Measurements from ENCODE around the gene C17orf100.
A peak's percentile ranks its signal among the peaks of the same experiment; 100 is the strongest.
"Not testable (repeated sequence)": the region's sequence is repeated elsewhere in the genome, so short reads cannot be mapped to it uniquely, and the experiment has no call there.

The C17orf100 gene

DNA sequence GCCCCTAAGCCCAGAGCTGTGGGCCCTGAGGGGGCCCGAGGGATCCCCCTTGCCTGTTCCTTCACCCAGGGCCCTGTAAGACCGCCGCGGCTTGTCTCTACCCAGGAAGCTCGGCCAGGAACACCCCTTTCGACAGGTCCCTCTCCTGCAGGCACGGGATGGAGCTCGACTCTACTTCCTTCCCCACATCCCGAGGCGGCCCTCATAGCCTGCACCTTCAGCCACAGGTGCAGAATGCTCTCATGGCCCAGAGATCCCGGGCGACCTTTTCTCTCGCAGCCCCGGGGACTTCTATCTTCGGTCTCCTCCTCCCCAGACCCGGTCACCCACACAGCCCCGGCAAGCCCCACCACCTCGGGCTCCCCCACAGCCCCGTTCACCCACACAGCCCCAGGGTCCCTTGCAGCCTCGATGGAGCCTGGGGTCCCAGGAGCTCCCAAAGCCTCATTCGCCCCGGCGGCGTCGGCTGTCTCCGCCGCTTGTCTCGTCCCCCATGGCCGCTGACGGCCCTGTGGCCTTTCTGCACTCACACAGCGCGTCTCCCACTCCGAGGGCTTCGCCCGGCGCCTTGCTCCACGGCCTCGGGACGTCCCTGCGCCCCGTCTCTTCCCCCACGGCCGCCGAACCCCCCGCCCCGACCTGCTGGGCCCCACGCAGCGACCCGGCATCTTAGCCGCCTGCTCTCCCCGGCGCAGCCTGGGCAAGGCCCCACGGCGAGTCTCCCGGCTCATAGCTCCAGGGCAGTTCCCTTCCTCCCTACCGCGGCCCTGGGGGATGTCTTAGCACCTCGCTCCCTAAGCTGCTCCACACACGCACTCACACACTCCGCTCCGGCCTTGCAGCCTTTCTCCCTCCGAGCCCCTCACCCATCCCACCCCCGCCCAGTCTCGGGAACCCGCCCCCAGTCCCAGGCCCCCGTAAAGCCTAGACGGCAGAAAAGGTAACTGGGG lies 11.7 kb upstream of the C17orf100 start:
- H3K4me3 ChIP-seq (ENCODE audit: low read depth, low read length): peak overlapping the region; percentile 96
- no peak for DNase-seq (ENCODE audit: low read depth)

DNA sequence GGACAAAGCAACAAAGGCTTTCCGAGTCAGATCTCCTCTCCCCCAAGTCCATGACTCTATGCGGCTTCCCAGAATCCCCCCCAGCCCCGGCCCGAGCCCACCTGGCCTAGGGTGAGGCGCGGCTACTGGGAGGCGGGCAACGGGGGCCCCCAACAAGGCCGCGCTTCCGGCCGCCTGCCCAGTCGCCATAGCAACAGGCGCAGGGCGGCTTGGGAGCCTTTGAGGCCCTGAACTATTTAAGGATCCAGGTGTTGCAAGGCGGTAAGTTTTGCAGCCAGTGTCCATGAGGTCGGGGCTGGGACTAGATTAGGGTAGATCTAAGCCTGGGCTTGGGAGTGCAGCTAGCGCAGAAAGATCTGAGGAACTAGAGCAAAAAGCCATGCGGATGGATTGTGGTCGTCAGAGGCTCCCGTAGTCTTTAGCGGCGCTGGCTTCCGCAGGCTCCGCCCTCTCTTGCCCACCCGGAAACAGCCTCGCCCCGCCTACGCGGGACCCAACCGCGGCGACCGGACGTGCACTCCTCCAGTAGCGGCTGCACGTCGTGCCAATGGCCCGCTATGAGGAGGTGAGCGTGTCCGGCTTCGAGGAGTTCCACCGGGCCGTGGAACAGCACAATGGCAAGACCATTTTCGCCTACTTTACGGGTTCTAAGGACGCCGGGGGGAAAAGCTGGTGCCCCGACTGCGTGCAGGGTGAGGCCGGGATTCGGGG lies 10.9 kb upstream of the C17orf100 start, which contains the start of the genes KIAA0753 and TXNDC17:
Gene KIAA0753, minus strand, starts transcription at position 176 of the 711 bp plus-strand sequence. CDS start 5,608 bp downstream, outside the sequence.
Gene TXNDC17, plus strand, starts transcription at position 525 of the 711 bp plus-strand sequence. Its CDS starts 23 bp downstream, at position 548.
- peak; percentile 65 for DNase-seq (ENCODE audit: low read depth)
- H3K4me3 ChIP-seq (ENCODE audit: low read depth, low read length): peak within 1 kb of the TSS; percentile 96

DNA sequence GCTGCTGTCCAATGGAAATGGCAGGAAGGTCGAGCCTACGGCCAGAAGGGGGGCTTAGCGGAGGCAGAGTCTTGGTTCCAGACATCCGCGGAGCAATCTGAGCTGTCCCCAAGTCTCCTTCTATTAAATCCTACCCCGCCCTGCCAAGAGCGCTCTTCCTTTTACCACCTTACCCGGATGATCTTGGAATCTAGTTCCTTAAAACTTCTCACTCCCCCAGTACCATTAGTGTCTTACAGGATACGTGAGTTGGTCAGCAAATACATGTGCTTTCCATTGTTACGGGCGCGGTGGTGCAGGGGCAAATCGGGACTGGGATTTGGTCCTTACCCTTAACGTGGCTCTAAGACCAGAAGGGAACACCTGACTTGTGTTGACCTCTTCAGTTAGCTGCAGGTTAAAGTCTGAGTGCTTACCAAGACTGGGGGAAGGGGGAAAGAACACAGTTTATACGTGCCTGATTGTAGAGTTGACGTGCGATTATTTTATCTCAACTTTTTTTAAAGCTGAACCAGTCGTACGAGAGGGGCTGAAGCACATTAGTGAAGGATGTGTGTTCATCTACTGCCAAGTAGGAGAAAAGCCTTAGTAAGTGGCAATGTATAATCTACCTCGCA lies 10.2 kb upstream of the C17orf100 start:
- no peak for DNase-seq (ENCODE audit: low read depth)
- H3K4me3 ChIP-seq (ENCODE audit: low read depth, low read length): peak overlapping the region; percentile 96

GRCh38 chr17:6642592-6642991 lies 9.0 kb upstream of the C17orf100 start:
- H3K4me3 ChIP-seq (ENCODE audit: low read depth, low read length): no peak overlapping the region
- no peak for DNase-seq (ENCODE audit: low read depth)

DNA sequence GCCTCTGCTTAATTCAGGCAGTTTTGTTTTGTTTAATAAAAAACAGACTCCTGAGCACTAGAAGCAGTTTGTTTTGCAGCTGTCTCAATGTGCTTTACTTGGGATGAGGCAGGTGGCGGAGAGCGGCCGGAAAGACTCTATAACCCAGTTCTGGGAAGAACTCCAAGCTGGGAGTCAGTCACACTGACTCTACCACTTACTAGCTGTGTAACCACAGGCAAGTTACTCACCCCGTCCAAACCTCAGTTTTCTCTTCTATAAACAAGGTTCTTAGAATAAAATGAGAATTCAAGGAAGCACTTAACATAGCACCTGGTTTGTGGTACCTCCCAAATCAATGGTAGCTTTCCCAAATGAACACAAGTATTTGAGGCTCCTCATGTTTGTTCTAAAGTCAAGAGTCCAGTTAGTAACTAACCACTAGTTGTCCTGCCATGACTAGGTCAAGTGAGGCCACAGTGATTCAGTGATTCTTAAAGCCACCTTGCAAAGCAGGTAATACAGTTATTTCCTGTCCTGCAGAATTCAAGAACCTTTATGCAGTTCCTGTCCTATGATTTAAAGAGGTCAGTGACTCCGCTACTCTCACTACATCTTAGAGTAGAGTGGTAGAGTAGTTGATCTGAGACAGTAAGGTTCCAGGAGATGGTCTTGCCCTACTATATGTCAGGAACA lies 8.0 kb upstream of the C17orf100 start:
- H3K4me3 ChIP-seq (ENCODE audit: low read depth, low read length): no peak overlapping the region
- no peak for DNase-seq (ENCODE audit: low read depth)

GRCh38 chr17:6648181-6648580 lies 3.4 kb upstream of the C17orf100 start:
- no peak overlapping the region for H3K4me3 ChIP-seq (ENCODE audit: low read depth, low read length)
- no peak for DNase-seq (ENCODE audit: low read depth)

GRCh38 chr17:6651919-6652452 lies 424 bp downstream of the C17orf100 start:
- peak overlapping the region; percentile 99 for H3K4me3 ChIP-seq (ENCODE audit: low read depth, low read length)
- no peak for DNase-seq (ENCODE audit: low read depth)

GRCh38 chr17:6654841-6655731 lies 3.5 kb downstream of the C17orf100 start:
- no peak for DNase-seq (ENCODE audit: low read depth)
- peak overlapping the region; percentile 5 for H3K4me3 ChIP-seq (ENCODE audit: low read depth, low read length)

DNA sequence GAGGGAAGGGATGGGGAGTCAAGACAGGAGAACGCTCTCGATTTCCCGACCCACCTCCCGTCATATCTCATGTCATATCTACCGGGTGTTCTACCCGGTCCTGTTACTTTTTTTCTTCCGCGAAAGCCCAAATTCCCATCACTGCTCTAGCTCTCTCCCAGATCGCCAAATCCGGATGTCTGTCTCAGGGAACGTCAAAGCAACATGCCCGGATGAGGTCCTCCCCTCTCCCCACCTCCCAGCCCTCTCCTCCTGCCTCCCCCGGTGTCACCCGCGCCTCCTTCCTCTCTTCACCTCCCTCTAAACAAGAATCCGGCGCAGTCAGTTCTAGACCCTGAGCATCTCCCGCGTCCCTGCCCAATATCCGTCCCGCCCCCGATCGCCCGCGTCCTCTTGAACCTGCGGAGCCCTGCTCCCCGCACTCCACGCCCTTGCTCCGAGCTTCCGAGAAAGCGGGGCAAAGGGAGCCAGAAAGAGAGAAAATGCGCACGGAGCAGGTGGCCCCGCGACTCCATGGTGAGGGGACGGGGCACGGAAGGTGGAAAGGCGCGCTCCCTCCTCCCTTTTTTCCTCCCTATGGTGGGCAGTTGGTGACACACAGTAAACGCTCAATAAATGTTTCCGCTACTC lies 4.3 kb downstream of the C17orf100 start:
- H3K4me3 ChIP-seq (ENCODE audit: low read depth, low read length); DNase-seq (ENCODE audit: low read depth): not testable (repeated sequence)

DNA sequence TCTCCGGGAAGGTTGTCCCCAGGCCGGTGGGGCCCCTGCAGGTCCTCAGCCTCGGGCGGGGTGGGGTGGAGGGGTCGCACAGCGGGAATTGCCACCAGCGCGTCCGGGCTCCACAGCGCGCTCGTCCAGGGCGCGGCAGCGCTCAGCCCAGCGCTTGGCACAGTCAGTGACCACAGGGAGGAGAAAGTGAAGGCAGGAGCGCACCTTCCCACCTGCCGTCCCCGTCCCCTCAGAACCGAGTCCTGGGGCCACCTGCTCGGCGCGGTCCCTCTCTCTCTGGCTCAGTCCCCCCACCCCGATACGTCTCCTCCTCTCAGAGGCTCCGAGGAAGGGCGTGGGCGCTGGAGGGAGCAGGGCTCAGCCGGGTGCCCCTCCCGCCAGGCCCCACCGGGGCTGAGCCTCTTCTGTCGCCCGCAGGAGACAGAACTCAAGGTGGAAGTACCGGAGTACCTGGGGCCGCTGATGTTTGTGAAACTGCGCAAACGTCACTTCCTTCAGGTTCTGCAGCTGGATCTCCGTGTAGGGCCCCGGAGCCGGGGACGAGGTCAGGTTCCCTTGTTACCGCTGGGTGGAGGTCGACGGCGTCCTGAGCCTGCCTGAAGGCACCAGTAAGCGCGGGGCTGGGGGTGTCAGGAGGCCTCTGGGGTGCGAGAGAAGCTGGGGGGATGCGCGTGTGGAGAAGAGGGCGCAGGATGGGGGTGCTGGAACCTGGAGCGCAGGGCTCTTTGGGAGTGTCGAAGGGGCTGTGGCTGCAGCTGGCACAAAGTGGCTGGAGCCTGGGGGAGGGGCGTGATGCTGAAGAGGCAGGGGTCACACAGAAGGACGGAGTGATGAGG lies 5.5 kb downstream of the C17orf100 start:
- DNase-seq (ENCODE audit: low read depth); H3K4me3 ChIP-seq (ENCODE audit: low read depth, low read length): not testable (repeated sequence)

- no peak for DNase-seq (ENCODE audit: low read depth)
- no peak overlapping the region for H3K4me3 ChIP-seq (ENCODE audit: low read depth, low read length)
Observed at GRCh38 chr17:6657633-6658287, 6.2 kb downstream of the C17orf100 start.

DNA sequence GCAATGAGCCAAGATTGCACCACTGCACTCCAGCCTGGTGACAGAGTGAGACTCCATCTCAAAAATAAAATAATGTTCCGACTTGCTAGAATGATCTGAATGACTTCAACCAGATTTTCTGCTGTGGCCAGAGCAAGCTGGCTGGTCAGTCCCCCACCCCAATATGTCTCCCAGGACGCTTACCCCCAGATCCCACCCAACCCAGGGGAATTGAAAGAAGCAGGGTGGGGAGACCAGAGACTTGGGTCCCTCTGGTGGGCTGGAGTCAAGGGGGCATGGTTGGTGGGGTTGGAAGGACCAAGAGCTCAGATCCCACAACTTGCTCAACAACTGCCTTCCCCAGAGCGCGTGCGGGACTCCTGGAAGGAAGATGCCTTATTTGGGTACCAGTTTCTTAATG lies 6.8 kb downstream of the C17orf100 start:
- not testable (repeated sequence) for DNase-seq (ENCODE audit: low read depth); H3K4me3 ChIP-seq (ENCODE audit: low read depth, low read length)

DNA sequence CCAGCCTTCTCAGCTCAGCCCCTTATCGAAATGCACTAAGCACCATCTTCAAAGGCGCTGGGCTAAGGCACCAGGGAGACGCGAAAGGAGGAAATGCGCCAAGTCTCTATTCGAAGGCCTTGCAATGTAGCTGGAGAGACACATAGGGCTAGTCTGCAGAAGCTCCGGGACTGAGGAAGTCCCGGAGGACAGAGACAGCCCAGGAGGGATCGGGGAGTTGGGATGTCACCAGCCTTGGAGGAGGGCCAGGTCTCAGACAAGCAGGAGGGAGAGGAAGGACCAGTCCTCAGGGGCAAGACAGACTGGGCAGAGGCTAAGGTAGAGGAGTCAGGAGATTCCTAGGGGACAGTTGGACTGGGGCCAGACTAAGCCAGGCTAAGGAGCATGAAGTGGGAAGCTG lies 8.5 kb downstream of the C17orf100 start:
- DNase-seq (ENCODE audit: low read depth): no peak

GRCh38 chr17:6660805-6661463 lies 9.4 kb downstream of the C17orf100 start:
- DNase-seq (ENCODE audit: low read depth): no peak
- no peak overlapping the region for H3K4me3 ChIP-seq (ENCODE audit: low read depth, low read length)

More for the DNA sequence above, 8.5 kb downstream of the C17orf100 start:
- no peak overlapping the region for H3K4me3 ChIP-seq (ENCODE audit: low read depth, low read length)

GRCh38 chr17:6661464-6661848 lies 9.9 kb downstream of the C17orf100 start:
- H3K4me3 ChIP-seq (ENCODE audit: low read depth, low read length): no peak overlapping the region
- no peak for DNase-seq (ENCODE audit: low read depth)

GRCh38 chr17:6663200-6663599 lies 11.6 kb downstream of the C17orf100 start:
- not testable (repeated sequence) for DNase-seq (ENCODE audit: low read depth); H3K4me3 ChIP-seq (ENCODE audit: low read depth, low read length)
